ENCODE measurements around the gene LGI2.
"Not testable (repeated sequence)": the region's sequence is repeated elsewhere in the genome, so short reads cannot be mapped to it uniquely, and the experiment has no call there.

Gene LGI2, protein sequence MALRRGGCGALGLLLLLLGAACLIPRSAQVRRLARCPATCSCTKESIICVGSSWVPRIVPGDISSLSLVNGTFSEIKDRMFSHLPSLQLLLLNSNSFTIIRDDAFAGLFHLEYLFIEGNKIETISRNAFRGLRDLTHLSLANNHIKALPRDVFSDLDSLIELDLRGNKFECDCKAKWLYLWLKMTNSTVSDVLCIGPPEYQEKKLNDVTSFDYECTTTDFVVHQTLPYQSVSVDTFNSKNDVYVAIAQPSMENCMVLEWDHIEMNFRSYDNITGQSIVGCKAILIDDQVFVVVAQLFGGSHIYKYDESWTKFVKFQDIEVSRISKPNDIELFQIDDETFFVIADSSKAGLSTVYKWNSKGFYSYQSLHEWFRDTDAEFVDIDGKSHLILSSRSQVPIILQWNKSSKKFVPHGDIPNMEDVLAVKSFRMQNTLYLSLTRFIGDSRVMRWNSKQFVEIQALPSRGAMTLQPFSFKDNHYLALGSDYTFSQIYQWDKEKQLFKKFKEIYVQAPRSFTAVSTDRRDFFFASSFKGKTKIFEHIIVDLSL

DNA sequence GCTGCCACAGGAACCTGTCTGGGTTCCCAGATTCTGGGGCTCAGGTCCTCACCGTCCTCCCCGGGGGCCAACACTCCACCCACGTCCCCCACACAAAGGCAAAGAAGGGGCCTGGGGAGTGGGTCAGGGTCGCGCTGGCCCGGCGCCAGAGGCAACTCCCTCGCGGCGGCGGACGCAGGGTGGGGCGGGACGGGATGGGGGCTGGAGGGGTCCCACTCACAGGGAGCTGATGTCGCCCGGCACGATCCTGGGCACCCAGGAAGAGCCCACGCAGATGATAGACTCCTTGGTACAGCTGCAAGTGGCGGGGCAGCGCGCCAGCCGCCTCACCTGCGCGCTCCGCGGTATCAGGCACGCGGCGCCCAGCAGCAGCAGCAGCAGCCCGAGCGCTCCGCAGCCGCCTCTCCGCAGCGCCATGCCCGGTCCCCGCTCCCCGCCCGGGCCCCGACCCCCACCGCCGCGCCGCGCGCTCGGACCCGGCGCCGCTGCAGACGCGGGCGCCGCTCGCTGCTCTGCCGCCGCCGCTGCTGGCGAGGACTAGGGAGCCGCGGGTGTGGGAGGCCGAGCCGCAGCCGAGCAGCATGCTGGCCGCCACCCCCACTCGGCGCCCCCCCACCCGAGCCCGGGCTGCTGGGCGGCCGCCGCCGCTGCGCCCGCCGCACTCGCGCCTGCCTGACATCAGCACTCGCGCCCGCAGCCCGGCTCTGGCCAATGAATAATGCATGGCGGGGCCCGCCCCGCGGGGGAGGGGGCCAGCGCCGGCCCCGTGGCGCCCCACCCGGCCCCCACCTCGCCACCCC is at the start of gene LGI2:
Gene LGI2 (minus strand): TSS at position 670 of the 800 bp plus-strand sequence. CDS start 253 bp downstream, at position 417.
- no peak for DNase-seq (ENCODE audit: low spot score)

DNA sequence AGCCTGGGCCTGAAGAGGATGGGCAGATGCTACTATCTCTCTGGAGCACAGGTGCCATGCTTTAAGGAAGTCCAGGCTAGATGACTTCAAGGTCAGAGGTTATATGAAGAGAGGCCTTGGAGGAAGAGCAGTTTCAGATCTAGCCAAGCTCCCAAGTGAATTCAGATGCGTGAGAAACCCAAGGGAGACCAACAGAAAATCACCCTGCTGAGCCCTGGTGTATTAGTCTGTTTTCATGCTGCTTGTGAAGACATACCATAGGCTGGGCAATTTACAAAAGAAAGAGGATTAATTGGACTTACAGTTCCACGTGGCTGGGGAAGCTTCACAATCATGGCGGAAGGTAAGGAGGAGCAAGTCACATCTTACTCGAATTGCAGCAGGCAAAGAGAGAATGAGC is 47.8 kb upstream of the LGI2 start:
- DNase-seq (ENCODE audit: low spot score), result no peak

DNA sequence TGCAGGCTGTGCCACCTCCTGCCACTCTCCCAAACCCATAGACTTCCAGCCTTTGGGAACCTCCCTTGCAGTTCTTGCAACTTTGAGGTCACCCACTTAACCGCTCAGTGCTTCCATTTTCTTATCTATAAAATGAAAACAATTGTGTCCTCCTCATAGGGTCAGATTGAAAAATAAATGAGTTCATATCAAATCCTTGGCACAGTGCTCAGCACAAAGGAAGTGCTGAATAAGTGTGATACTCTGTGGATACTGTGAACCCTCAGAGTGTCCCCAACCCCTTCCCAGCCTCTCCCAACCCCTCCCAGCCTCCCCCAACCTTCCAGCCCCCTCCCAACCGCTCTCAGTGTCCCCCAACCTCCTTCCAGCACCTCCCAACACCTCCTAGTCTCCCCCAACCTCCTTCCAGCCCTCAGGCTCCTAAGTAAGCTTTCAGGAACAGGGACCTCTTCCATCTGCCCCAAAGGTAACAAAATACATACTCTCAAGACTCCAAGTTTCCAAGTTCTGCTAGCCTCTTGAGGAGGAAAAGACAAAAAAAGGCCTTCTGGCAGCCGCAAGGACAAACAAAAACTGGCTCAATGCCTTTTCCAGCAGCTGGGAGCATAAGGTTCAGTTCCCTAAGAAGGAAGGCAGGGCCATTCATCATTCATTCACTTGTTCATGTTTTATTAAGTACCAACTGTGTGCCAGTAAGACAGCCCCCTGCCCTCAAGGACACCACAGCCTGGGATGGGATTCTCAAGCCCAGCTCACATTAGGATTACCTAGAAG is 46.1 kb upstream of the LGI2 start:
- DNase-seq (ENCODE audit: low spot score), result no peak

DNA sequence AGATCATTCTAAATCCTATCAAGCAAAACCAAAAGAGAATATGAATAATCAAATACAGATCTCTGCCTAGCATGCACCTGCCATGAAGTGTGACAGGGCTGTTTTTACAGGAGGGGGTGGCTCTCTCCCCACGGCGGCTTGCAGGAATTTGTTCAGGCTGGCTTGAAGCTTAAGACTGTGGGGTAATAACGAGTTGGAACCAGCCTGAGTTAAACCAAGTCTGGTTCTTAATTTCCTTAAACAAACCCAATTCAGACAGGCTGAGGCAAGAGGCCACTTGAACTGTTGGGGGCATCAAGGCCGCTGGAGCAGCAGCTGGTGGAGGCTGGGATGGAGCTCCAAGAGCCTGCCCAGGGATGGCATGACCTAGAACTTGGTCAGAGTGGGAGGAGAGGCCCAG is 45.1 kb upstream of the LGI2 start:
- no peak for DNase-seq (ENCODE audit: low spot score)

DNA sequence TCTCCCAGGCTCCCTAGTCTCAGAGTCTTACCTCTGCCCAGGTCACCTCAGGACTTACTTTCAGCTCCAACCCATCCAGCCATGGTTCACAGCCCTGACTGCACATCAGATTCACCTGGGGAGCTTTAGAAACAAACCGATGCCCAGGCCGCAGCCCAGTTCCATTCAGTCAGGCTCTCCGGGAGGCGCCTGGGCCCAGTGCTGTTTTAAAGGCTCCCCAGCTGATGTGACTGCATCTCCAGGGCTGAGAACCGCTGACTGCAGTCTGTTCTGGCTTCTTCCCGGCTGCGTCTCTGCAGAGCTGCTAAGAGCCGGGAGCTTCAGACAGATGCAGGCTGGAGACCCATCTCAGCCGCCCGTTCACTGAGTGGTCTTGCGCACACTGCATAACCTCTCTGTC is 44.4 kb upstream of the LGI2 start:
- DNase-seq (ENCODE audit: low spot score), result no peak

DNA sequence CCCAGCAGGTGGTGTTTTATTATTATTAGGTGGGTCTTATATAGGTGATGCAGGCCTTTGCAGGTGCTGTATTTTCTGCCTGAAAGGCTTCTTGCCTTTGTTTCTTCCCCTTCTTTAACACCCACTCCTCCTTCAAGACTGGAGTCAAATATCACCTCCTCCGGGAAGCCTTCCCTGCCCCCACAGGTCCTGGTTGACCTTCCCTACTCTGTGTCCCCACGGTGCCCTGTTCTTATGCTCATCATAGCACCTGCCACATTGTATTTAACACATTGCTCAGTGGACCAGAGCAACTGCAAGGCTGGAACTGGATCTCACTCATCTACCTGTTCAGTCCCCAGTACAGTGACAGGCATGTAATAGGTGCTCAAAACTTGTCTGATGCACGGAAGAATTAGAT is 39.8 kb upstream of the LGI2 start:
- DNase-seq (ENCODE audit: low spot score), result no peak

DNA sequence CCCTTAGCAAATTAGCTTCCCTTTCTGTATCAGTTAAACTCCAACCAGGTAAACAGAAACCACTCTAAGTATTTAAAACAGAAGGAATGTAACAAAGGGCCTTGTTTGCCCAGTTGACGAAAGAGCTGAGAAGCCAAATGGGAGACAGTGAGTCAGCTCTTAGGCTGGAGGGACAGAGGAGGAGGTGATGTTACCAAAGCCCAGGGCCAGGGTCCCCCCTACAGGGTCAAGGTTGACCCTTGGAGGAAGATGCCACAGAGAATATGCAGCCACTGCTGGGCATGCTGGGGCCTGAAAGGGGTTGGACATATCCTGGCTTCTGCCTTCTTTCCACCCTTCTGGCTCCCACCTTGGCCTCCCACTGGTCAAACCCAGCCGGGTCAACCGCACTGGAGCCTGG is 38.3 kb upstream of the LGI2 start:
- no peak for DNase-seq (ENCODE audit: low spot score)

DNA sequence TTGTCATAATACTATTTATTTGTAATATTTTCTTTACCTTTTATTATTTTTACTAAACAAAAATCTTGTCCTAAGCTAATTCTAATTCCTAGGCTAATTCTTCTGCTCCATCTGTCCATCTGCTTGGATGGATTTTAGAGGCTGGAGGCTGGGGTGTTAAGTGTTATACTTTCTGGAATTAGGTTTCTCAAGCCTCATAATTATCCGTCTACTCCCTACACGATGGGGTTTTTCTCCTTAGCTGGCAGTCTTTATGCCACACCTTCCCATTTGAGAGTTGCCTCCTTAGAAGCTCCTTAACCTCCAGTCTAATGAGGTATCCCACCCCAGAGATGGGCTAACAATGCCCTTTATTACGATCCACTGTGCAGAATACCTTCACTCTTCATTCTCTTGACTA is 37.6 kb upstream of the LGI2 start:
- no peak for DNase-seq (ENCODE audit: low spot score)

DNA sequence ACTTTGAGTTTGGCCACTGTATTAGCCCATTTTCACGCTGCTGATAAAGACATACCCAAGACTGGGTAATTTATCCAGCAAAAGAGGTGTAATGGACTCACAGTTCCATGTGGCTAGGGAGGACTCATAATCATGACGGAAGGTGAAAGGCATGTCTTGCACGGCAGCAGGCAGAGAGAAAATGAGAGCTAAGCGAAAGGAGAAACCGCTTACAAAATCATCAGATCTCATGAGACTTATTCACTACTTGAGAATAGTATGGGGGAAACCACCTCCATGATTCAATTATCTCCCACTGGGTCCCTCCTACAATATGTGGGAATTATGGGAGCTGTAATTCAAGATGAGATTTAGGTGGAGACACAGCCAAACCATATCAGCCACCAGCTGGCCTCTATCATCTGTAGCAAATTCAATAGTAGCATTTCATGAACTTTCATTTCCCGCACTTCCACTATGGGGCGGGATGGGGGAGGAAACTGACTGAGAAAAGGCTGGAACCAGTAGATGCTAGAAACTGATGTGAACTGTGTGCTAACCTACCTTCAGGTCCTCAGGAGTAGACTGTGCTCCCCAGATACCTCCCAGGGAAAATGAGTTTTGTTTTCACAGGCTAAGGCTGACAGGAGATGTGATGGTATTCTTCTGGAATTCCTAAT is 35.3 kb upstream of the LGI2 start:
- DNase-seq (ENCODE audit: low spot score), result no peak

DNA sequence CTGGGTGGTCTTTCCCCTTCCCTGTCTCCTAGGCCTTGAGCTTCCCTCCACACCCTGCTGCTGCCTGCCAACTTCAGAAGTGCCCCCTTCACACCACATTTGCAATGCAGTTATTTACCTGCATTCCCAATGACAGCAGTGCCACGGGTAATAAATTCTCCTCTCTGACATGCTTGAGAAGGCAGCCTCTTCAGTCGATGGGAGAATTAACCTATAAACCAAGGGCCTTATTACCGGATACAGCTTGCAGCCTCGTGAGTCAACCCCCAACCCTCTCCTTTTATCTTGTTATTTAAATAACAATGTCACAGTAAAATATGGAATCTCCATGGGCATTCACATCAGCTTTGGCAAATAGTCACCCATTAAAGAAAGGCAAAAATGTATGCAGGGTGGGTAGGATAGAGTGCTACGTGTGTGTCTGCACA is 34.7 kb upstream of the LGI2 start:
- DNase-seq (ENCODE audit: low spot score), result no peak

DNA sequence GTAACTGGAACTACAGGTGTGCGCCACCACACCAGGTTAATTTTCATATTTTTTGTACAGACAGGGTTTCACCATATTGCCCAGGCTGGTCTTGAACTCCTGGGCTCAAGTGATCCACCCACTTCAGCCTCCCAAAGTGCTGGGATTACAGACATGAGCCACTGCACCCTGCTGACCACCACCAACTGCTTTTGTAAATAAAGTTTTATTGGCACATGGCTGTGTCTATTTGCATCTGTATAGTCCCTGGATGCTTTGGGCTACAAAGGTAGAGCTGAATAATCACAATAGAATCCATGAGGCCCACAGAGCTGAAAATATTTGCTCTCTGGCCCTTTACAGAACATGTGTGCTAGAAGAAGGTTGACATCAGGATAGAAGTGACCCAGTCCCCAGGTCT is 33.7 kb upstream of the LGI2 start:
- not testable (repeated sequence) for DNase-seq (ENCODE audit: low spot score)

DNA sequence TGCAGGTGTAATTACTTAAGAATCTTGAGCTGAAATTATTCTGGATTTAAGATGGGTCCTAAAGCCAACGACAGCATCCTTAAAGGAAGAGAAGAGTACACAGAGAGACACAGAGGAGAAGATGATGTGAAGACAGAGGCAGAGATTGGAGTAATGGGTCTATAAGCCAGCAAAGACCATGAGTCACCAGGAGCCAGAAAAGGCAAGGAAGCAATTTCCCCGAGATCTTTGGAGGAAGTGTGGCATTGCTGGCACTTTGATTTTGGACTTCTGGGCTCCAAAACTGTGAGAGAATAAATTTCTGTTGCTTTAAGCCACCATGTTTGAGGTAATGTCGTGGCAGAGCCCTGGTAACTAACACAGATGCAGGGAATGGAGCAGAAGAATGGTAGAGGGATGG is 32.4 kb upstream of the LGI2 start:
- no peak for DNase-seq (ENCODE audit: low spot score)

DNA sequence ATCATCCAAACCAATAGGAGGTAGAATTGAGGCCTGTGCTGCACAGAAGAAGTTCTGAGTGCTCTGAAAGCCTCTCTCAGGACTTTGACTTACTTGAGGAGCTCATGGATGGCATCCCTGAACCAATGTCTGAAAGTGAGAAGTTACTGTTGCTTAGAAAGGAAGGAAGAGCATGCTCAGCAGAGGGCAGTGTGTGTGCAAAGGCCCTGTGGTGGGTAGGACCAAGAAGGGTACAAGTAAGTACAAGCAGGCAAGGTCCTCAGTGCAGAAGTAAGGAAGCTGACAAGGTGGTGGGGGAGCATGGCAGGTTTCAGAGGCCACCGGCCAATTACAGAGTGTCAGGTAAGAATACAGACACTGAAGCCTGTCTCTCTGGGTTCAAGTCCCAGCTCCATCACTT is 31.4 kb upstream of the LGI2 start:
- DNase-seq (ENCODE audit: low spot score), result no peak

DNA sequence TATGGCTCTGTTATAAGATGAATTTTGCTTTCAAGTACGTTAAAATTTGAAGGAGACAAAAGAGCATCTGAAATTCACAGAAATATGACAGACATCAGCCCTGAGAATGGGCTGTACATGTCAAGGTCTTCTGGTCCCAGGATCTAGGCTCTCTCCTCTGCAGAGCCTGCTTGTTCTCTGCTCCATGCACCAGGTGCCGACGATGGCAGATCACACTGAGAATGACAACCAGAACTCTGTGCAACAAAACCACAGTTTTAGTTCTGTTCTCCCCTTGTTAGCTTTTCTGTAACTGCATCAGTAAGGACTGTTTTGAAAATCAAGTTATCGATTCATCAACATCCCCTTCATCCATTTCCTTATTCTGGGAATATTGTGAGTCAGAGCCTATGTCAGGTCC is 30.9 kb upstream of the LGI2 start:
- DNase-seq (ENCODE audit: low spot score), result no peak

DNA sequence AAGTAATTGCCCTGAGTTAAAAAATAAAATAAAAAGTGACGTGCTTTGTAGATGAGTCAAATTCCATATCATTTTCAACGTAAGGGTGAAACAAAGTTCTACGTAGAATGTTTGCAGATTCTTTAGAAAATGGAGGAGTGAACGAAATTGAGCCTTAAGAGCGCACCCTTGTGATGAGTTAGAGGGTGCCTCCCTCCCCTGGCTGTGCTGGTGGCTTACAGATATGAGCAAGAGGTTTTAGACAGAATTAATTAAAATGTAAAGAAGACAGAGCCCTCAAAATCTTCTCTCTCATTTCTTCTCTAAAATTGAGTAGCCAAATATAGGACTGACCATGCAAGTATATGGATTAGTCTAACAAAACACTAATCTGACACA is 30.2 kb upstream of the LGI2 start:
- no peak for DNase-seq (ENCODE audit: low spot score)

DNA sequence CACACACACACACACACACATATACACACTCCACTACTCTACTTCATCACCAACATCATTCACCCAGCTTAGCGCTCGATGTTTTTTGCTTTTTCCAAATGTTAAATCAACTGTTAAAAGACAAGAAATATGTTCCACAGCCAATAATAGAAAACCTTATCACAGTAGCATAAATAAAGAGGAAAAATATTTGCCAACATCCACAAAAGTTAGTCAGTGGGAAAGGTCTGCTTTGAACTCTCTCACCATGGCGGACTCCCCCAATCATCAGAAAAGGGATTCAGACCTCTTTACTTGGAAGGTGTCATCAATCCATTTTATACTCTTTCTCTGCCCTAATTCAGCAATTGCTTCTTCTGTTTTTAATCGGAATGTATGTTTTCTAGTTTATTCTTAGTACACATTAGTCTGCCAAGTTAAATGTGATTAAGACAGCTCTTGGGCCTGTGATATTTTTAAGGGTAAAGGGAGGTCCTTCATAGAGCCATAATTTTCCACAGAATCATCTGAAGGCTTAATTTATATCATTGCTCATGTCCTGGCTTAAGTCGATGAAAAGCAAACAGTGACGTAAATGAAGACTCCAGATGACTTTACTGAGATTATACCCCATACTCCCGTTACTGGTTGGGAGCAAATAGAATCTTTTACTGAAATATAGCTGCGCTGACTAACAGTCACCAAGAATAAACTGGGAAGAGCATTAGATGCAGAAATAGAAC is 29.7 kb upstream of the LGI2 start:
- DNase-seq (ENCODE audit: low spot score), result no peak

DNA sequence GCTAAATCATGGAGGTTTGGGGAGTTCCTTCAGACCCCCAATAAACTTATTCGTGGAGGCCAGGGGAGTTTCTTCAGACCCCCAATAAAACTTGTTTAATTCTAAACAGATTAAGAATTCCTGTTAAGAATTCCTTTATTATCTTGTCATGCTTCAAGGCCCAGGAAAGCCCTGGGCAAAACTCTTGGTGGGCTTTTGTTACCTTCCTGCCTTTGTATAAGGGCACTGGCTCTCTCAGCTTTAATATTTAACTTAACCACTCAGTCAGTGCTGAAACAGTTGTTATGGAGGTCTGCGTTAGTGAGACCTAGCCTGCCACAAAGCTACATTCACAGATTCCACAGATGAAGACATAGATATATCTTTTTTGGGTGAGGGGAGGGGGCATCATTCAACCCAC is 29.0 kb upstream of the LGI2 start:
- DNase-seq (ENCODE audit: low spot score), result no peak

DNA sequence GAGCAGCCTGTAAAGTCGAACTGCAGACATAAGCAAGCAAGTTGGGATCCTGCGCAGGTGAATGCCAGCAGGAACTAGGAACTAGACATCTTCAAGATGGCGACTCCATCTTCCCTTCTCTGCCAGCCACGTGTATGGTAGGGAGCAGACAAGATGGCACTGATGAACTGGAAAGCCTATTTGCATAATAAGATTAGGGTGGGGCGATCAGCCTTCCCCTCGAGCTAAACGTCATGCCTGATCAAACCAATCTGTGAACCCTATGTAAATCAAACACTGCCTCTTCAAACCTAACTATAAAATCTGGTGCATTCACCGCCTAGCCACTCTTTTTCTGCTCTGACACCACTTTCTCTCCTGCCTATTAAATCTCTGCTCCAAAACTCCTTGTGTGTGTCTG is 28.1 kb upstream of the LGI2 start:
- DNase-seq (ENCODE audit: low spot score), result no peak

DNA sequence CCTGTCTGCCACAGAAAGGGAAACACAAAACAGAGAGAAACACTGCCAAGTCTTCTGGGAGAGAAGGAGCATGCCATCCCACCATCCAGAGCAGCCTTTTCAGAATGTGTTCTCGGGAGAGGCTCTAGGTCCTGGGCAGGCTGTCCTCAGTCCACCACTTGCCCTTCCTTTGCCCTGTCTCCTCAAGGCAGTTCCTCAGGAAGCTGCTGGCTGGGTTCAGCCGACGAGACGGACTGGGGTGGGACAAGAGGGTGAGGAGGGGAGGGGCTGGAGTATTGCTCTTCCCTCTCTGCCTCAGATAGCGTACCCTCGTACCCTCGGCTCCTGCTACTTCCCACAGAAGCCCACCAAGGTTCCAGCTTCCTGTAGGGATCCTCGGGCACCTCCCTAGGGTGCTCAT is 26.6 kb upstream of the LGI2 start:
- no peak for DNase-seq (ENCODE audit: low spot score)

DNA sequence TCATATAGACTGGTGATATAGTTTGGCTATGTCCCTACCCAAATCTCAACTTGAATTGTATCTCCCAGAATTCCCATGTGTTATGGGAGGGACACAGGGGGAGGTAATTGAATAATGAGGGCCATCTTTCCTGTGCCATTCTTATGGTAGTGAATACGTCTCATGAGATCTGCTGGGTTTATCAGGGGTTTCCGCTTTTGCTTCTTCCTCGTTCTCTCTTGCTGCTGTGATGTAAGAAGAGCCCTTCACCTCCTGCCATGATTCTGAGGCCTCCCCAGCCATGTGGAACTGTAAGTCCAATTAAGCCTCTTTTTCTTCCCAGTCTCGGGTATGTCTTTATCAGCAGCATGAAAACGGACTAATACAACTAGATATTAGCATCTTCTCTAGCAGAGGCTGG is 21.3 kb upstream of the LGI2 start:
- DNase-seq (ENCODE audit: low spot score), result not testable (repeated sequence)

DNA sequence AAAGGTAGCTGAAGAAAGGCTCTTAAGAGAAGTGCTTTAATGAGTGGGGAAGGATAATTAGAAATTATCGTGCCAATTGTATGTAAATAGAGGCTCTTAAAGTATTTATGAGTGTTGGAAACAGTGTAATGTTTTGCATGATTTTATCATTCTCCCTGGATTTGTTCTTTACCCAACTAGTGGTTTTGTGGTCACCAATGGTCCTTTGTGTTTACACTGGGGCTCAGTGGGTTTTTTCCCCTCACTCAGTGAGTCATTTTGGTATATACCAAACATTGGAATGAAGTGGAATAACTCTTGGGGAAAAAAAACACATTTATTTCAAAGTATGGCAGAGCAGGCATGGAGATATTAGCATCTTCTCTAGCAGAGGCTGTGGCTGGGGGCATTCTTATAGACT is 20.8 kb upstream of the LGI2 start:
- DNase-seq (ENCODE audit: low spot score), result no peak

Data from pons (tissue), 1 donor.